Measurements from ENCODE around the gene WNK4.

The WNK4 gene

DNA sequence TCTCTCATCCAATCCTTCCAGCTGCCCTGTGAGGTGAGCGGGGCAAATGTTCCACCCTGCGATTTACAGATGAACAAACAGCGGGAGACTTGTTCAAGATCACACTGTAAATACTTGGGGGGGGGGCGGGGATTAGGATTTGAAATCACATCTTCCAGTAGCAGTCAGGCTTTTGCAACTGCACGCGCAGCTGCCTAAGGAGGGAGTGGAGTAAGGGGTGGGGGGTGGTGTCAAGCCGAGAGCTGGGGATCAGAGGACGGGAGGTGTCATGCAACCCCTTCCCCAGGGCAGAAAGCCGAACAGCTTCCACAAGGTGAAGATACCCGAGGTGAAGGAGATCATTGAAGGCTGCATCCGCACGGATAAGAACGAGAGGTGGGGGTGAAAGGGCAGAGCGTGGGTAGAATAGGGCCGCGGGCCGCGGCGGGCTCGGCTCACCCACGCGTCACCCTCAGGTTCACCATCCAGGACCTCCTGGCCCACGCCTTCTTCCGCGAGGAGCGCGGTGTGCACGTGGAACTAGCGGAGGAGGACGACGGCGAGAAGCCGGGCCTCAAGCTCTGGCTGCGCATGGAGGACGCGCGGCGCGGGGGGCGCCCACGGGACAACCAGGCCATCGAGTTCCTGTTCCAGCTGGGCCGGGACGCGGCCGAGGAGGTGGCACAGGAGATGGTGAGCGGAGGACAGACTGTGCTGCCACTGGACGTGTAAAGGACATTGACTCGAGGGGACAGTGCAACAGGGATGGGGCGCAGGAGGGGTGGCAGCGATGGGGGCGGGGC lies 4.6 kb downstream of the WNK4 start:
- Histone ChIP-seq H3K9me3 (ENCODE audit: control extremely low read depth in 1 of 5, control insufficient read depth in 4 of 5, insufficient read depth in 2 of 5, low read depth in 1 of 5, low read length in 4 of 5) (no peaks in the 10 kb centered on the region), H3K4me3 (ENCODE audit: control insufficient read depth in 1 of 7, extremely low read depth in 1 of 7, insufficient read depth in 4 of 7, low read depth in 2 of 7, low read length in 6 of 7) (no peak overlapping the region), H3K4me1 (ENCODE audit: control extremely low read depth in 1 of 4, control insufficient read depth in 4 of 4, insufficient read depth in 4 of 4, low read length in 3 of 4) (peaks cover 0 to 36% (median 22%) of the 10 kb centered on the region in 4 experiments), H3K27me3 (replicated peaks in 2 of 5; ENCODE audit: control insufficient read depth in 4 of 5, insufficient read depth in 5 of 5, low read length in 4 of 5) (peaks cover 6 to 89% (median 43%) of the 10 kb centered on the region in 5 experiments), H3K36me3 (ENCODE audit: control insufficient read depth in 4 of 4, insufficient read depth in 4 of 4, low read length in 3 of 4) (no peaks in the 10 kb centered on the region), H3K27ac (ENCODE audit: insufficient read depth in 1 of 2, low read depth in 1 of 2, low read length in 2 of 2, poor library complexity in 1 of 2, severe bottlenecking in 2 of 2) (no peak overlapping the region)
- 9% methylated on average over 46 of the region's 52 CpGs for WGBS (ENCODE audit: insufficient coverage)
- peak in 2 of 3 donors; percentile 28 to 42 for DNase-seq
- ChIA-PET POLR2A (interaction anchor here (1.8 kb wide), 1 partner anchor 11 kb away, joined by 6 read pairs; the partner anchor contains the start of gene VPS25), CTCF (interaction anchor here (1.2 kb wide), 1 partner anchor 21 kb away, joined by 3 read pairs; no protein-coding TSS in a partner anchor)

DNA sequence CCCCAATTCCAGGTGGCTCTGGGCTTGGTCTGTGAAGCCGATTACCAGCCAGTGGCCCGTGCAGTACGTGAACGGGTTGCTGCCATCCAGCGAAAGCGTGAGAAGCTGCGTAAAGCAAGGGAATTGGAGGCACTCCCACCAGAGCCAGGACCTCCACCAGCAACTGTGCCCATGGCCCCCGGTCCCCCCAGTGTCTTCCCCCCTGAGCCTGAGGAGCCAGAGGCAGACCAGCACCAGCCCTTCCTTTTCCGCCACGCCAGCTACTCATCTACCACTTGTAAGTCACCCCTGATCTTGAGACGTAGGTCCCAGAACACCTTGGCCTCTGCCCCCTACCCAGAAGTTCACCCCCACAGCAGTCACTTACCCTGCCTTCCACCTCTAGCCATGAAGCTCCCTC lies 6.9 kb downstream of the WNK4 start:
- POLR2A ChIA-PET: no interaction called here
- CTCF ChIA-PET: interaction anchor here (1.2 kb wide), 1 partner anchor 11 kb away, joined by 3 read pairs; the partner anchor contains the start of genes CNTD1 and COA3
- H3K27me3 ChIP-seq (replicated peaks in 2 of 5; ENCODE audit: control insufficient read depth in 4 of 5, insufficient read depth in 5 of 5, low read length in 4 of 5): peaks cover 6 to 78% (median 38%) of the 10 kb centered on the region in 5 experiments

DNA sequence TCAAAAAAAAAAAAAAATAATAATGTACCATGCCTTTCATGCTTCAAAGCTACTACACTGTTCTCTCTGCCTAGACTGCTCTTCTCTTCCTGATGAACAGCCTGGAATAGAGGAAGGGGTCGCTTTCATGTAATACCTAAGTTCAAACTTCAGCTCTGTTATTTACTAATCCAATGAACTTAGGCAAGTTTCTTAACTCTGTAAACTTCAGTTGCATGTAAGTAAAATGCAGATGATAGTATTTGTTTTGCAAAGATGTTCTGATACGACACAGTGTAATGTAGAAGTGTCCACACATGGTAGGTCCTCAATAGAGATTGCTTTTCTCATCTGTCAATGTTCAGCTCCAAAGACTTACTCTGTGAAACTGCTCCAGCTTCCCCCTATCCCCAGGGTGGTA lies 11.5 kb downstream of the WNK4 start:
- H3K27me3 ChIP-seq (replicated peaks in 2 of 5; ENCODE audit: control insufficient read depth in 4 of 5, insufficient read depth in 5 of 5, low read length in 4 of 5): peaks cover 0 to 31% (median 13%) of the 10 kb centered on the region in 5 experiments
- no CpG with 5 or more reads among the region's 2 CpGs for WGBS (ENCODE audit: insufficient coverage)
- H3K9me3 ChIP-seq (ENCODE audit: control extremely low read depth in 1 of 5, control insufficient read depth in 4 of 5, insufficient read depth in 2 of 5, low read depth in 1 of 5, low read length in 4 of 5): no peaks in the 10 kb centered on the region
- POLR2A ChIA-PET: interaction anchor here (0.6 kb wide), 1 partner anchor 724 kb away, joined by 3 read pairs; no protein-coding TSS in a partner anchor
- peaks cover 0 to 7% (median 4%) of the 10 kb centered on the region in 4 experiments for H3K36me3 ChIP-seq (ENCODE audit: control insufficient read depth in 4 of 4, insufficient read depth in 4 of 4, low read length in 3 of 4)
- CTCF ChIA-PET: interaction anchor here (0.8 kb wide), 1 partner anchor 11 kb away, joined by 3 read pairs; no protein-coding TSS in a partner anchor
- no peak overlapping the region for H3K4me3 ChIP-seq (ENCODE audit: control insufficient read depth in 1 of 7, extremely low read depth in 1 of 7, insufficient read depth in 4 of 7, low read depth in 2 of 7, low read length in 6 of 7)
- peaks cover 0 to 10% (median 8%) of the 10 kb centered on the region in 4 experiments for H3K4me1 ChIP-seq (ENCODE audit: control extremely low read depth in 1 of 4, control insufficient read depth in 4 of 4, insufficient read depth in 4 of 4, low read length in 3 of 4)
- no peak for DNase-seq
- H3K27ac ChIP-seq (ENCODE audit: insufficient read depth in 1 of 2, low read depth in 1 of 2, low read length in 2 of 2, poor library complexity in 1 of 2, severe bottlenecking in 2 of 2): no peak overlapping the region

More for the DNA sequence above, 6.9 kb downstream of the WNK4 start:
- Histone ChIP-seq H3K36me3 (ENCODE audit: control insufficient read depth in 4 of 4, insufficient read depth in 4 of 4, low read length in 3 of 4) (no peaks in the 10 kb centered on the region), H3K9me3 (ENCODE audit: control extremely low read depth in 1 of 5, control insufficient read depth in 4 of 5, insufficient read depth in 2 of 5, low read depth in 1 of 5, low read length in 4 of 5) (no peaks in the 10 kb centered on the region), H3K4me1 (ENCODE audit: control extremely low read depth in 1 of 4, control insufficient read depth in 4 of 4, insufficient read depth in 4 of 4, low read length in 3 of 4) (peaks cover 0 to 21% (median 14%) of the 10 kb centered on the region in 4 experiments), H3K27ac (ENCODE audit: insufficient read depth in 1 of 2, low read depth in 1 of 2, low read length in 2 of 2, poor library complexity in 1 of 2, severe bottlenecking in 2 of 2) (no peak overlapping the region), H3K4me3 (ENCODE audit: control insufficient read depth in 1 of 7, extremely low read depth in 1 of 7, insufficient read depth in 4 of 7, low read depth in 2 of 7, low read length in 6 of 7) (no peak overlapping the region)
- DNase-seq: no peak
- 97% methylated on average over 11 of the region's 11 CpGs for WGBS (ENCODE audit: insufficient coverage)

DNA sequence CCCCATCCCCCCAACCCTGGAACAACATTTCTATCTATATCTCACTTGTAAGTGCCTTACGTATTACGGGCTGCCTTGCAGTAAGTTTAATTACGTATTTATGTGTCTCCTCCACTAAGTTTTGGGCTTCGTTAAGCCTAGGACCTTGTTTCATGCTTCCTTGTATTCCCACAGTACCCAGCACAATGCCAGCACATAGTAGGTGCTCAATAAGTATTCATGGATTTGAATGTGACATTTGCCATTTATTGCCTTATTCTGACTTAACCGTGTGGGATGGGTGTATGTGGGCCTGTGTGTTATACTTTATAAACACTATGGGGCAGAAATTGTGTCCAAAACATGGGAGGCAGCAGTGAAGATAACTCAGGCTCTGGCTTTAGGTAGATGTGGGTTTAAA lies 12.1 kb downstream of the WNK4 start:
- H3K27me3 ChIP-seq (replicated peaks in 2 of 5; ENCODE audit: control insufficient read depth in 4 of 5, insufficient read depth in 5 of 5, low read length in 4 of 5): peaks cover 0 to 25% (median 8%) of the 10 kb centered on the region in 5 experiments
- no peak overlapping the region for H3K4me3 ChIP-seq (ENCODE audit: control insufficient read depth in 1 of 7, extremely low read depth in 1 of 7, insufficient read depth in 4 of 7, low read depth in 2 of 7, low read length in 6 of 7)
- ChIA-PET CTCF (no interaction called here), POLR2A (no interaction called here)
- H3K4me1 ChIP-seq (ENCODE audit: control extremely low read depth in 1 of 4, control insufficient read depth in 4 of 4, insufficient read depth in 4 of 4, low read length in 3 of 4): peaks cover under 1 to 13% (median 12%) of the 10 kb centered on the region in 4 experiments
- H3K9me3 ChIP-seq (ENCODE audit: control extremely low read depth in 1 of 5, control insufficient read depth in 4 of 5, insufficient read depth in 2 of 5, low read depth in 1 of 5, low read length in 4 of 5): no peaks in the 10 kb centered on the region
- no peak overlapping the region for H3K27ac ChIP-seq (ENCODE audit: insufficient read depth in 1 of 2, low read depth in 1 of 2, low read length in 2 of 2, poor library complexity in 1 of 2, severe bottlenecking in 2 of 2)
- peaks cover 0 to 8% (median 4%) of the 10 kb centered on the region in 4 experiments for H3K36me3 ChIP-seq (ENCODE audit: control insufficient read depth in 4 of 4, insufficient read depth in 4 of 4, low read length in 3 of 4)
- no peak for DNase-seq
- 68% methylated on average over 3 of the region's 5 CpGs for WGBS (ENCODE audit: insufficient coverage)

DNA sequence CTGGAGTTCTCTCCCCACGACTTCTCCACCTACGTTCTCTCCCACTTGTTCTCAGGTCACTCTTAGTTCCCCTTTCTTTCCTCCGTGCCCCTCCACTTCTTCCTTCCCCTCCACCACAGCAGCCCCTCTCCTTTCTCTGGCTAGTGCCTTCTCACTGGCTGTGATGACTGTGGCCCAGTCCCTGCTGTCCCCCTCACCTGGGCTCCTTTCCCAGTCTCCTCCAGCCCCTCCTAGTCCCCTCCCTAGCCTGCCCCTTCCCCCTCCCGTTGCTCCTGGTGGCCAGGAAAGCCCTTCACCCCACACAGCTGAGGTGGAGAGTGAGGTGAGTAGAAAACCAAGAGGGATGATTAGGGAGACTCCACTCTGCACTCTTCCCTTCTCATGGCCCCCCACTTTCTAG lies 14.7 kb downstream of the WNK4 start:
- Histone ChIP-seq H3K36me3 (ENCODE audit: control insufficient read depth in 4 of 4, insufficient read depth in 4 of 4, low read length in 3 of 4) (peaks cover 0 to 8% (median 4%) of the 10 kb centered on the region in 4 experiments), H3K4me1 (ENCODE audit: control extremely low read depth in 1 of 4, control insufficient read depth in 4 of 4, insufficient read depth in 4 of 4, low read length in 3 of 4) (peaks cover 6 to 25% (median 20%) of the 10 kb centered on the region in 4 experiments), H3K4me3 (ENCODE audit: control insufficient read depth in 1 of 7, extremely low read depth in 1 of 7, insufficient read depth in 4 of 7, low read depth in 2 of 7, low read length in 6 of 7) (no peak overlapping the region), H3K27me3 (replicated peaks in 2 of 5; ENCODE audit: control insufficient read depth in 4 of 5, insufficient read depth in 5 of 5, low read length in 4 of 5) (peaks cover 0 to 10% (median 4%) of the 10 kb centered on the region in 5 experiments), H3K27ac (ENCODE audit: insufficient read depth in 1 of 2, low read depth in 1 of 2, low read length in 2 of 2, poor library complexity in 1 of 2, severe bottlenecking in 2 of 2) (no peak overlapping the region), H3K9me3 (ENCODE audit: control extremely low read depth in 1 of 5, control insufficient read depth in 4 of 5, insufficient read depth in 2 of 5, low read depth in 1 of 5, low read length in 4 of 5) (no peaks in the 10 kb centered on the region)
- DNase-seq: peak in 2 of 3 donors; percentile 23 to 29
- 0% methylated on average over 3 of the region's 4 CpGs for WGBS (ENCODE audit: insufficient coverage)
- ChIA-PET POLR2A (no interaction called here), CTCF (interaction anchor here (0.6 to 1.3 kb wide), 3 partner anchors 14 to 75 kb away, joined by 3 read pairs; no protein-coding TSS in a partner anchor)

DNA sequence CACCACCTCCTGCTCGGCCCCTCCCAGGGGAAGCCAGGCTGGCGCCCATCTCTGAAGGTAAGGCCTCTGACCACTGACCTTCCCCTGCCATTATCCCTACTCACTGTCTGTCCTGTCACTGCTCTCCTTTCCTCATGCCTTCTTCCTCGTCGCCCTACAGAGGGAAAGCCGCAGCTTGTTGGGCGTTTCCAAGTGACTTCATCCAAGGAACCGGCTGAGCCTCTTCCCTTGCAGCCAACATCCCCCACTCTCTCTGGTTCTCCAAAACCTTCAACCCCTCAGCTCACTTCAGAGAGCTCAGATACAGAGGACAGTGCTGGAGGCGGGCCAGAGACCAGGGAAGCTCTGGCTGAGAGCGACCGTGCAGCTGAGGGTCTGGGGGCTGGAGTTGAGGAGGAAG lies 15.1 kb downstream of the WNK4 start:
- Histone ChIP-seq H3K4me3 (ENCODE audit: control insufficient read depth in 1 of 7, extremely low read depth in 1 of 7, insufficient read depth in 4 of 7, low read depth in 2 of 7, low read length in 6 of 7) (no peak overlapping the region), H3K4me1 (ENCODE audit: control extremely low read depth in 1 of 4, control insufficient read depth in 4 of 4, insufficient read depth in 4 of 4, low read length in 3 of 4) (peaks cover 6 to 25% (median 20%) of the 10 kb centered on the region in 4 experiments), H3K27me3 (replicated peaks in 2 of 5; ENCODE audit: control insufficient read depth in 4 of 5, insufficient read depth in 5 of 5, low read length in 4 of 5) (peaks cover 0 to 6% (median 4%) of the 10 kb centered on the region in 5 experiments), H3K36me3 (ENCODE audit: control insufficient read depth in 4 of 4, insufficient read depth in 4 of 4, low read length in 3 of 4) (peaks cover 0 to 8% (median 4%) of the 10 kb centered on the region in 4 experiments), H3K27ac (ENCODE audit: insufficient read depth in 1 of 2, low read depth in 1 of 2, low read length in 2 of 2, poor library complexity in 1 of 2, severe bottlenecking in 2 of 2) (no peak overlapping the region), H3K9me3 (ENCODE audit: control extremely low read depth in 1 of 5, control insufficient read depth in 4 of 5, insufficient read depth in 2 of 5, low read depth in 1 of 5, low read length in 4 of 5) (no peaks in the 10 kb centered on the region)
- WGBS (ENCODE audit: insufficient coverage): 92% methylated on average over 4 of the region's 10 CpGs
- ChIA-PET POLR2A (no interaction called here), CTCF (interaction anchor here (1.3 kb wide), 1 partner anchor 75 kb away, joined by 3 read pairs; no protein-coding TSS in a partner anchor)
- DNase-seq: no peak
